Cortex of kidney (tissue), 1 donor: ENCODE measurements around the gene LMAN2.

Experiments
- DNase-seq: peaks from one replicate; lab custom pipeline; 2025; lab: John Stamatoyannopoulos, UW

The LMAN2 gene

GRCh38 chr5:177351392-177352329 lies at the start of gene LMAN2:
TSS of gene LMAN2 (minus strand) at chr5:177351668. CDS start at chr5:177351647, 21 bp downstream.
- no peak for DNase-seq

GRCh38 chr5:177399997-177400868 lies 48.8 kb upstream of the LMAN2 start, which contains the start of gene PFN3:
TSS of gene PFN3 (minus strand) at chr5:177400661. CDS start at chr5:177400576, 85 bp downstream.
- no peak for DNase-seq

GRCh38 chr5:177397875-177398390 lies 46.5 kb upstream of the LMAN2 start:
- DNase-seq = no peak

- no peak for DNase-seq
Measured at GRCh38 chr5:177396807-177397206, 45.3 kb upstream of the LMAN2 start.

GRCh38 chr5:177396078-177396477 lies 44.6 kb upstream of the LMAN2 start:
- no peak for DNase-seq

- DNase-seq = no peak
Measured at GRCh38 chr5:177393990-177394389, 42.5 kb upstream of the LMAN2 start.

GRCh38 chr5:177393206-177393765 lies 41.8 kb upstream of the LMAN2 start:
- DNase-seq = no peak

GRCh38 chr5:177392765-177393164 lies 41.3 kb upstream of the LMAN2 start:
- DNase-seq = no peak

- no peak for DNase-seq
Measured at GRCh38 chr5:177390363-177391300, 39.2 kb upstream of the LMAN2 start.

GRCh38 chr5:177389241-177390169 lies 38.0 kb upstream of the LMAN2 start:
- DNase-seq = no peak

- no peak for DNase-seq
Measured at GRCh38 chr5:177388521-177389052, 37.1 kb upstream of the LMAN2 start.

GRCh38 chr5:177387405-177387804 lies 35.9 kb upstream of the LMAN2 start:
- no peak for DNase-seq

GRCh38 chr5:177386542-177386941 lies 35.1 kb upstream of the LMAN2 start:
- no peak for DNase-seq

GRCh38 chr5:177385720-177386119 lies 34.3 kb upstream of the LMAN2 start:
- no peak for DNase-seq

- DNase-seq = no peak
Measured at GRCh38 chr5:177384134-177384533, 32.7 kb upstream of the LMAN2 start, which contains the start of gene SLC34A1. TSS of gene SLC34A1 (plus strand) at chr5:177384434. CDS start at chr5:177385742, 1,308 bp downstream.

GRCh38 chr5:177383181-177383580 lies 31.7 kb upstream of the LMAN2 start:
- no peak for DNase-seq

- DNase-seq = no peak
Measured at GRCh38 chr5:177382423-177383029, 31.1 kb upstream of the LMAN2 start.

GRCh38 chr5:177380805-177381126 lies 29.3 kb upstream of the LMAN2 start:
- DNase-seq = no peak
